OCI-LY3 (cell line): ENCODE results near the gene RAPGEF2.
"Not testable (repeated sequence)": the region's sequence is repeated elsewhere in the genome, so short reads cannot be mapped to it uniquely, and the experiment has no call there.

ENCODE experiments used
- EZH2phosphoT487 ChIP-seq: fragments of 200-600 bp; shearing (Covaris generic); IDR thresholded peaks from 2 replicates; pipeline ENCODE4 v1.6.1; 2018; ENCODE audit warnings: antibody characterized with exemption, mixed run types, low read depth
- TF ChIP-seq, protein P1 (sequence below): fragments of 200-600, 300-600 bp; sonication (generic); IDR thresholded peaks from 2 replicates; pipeline ENCODE4 v1.5.1; 2014; ENCODE audit warnings: antibody characterized with exemption, low read length, low read depth

DNA sequence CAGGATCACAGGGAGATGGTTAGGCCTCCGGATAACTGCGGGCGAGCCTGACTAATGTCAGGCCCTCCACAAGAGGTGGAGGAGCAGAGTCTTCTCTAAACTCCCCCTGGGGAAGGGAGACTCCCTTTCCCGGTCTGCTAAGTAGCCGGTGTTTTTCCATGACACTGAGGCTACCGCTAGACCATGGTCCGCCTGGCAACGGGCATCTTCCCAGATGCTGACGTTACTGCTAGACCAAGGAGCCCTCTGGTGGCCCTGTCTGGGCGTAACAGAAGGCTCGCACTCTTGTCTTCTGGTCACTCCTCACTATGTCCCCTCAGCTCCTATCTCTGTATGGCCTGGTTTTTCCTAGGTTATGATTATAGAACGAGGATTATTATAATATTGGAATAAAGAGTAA lies 213.0 kb downstream of the RAPGEF2 start:
- TF ChIP-seq EZH2phosphoT487: not testable (repeated sequence)
- TF ChIP-seq, protein P1, sequence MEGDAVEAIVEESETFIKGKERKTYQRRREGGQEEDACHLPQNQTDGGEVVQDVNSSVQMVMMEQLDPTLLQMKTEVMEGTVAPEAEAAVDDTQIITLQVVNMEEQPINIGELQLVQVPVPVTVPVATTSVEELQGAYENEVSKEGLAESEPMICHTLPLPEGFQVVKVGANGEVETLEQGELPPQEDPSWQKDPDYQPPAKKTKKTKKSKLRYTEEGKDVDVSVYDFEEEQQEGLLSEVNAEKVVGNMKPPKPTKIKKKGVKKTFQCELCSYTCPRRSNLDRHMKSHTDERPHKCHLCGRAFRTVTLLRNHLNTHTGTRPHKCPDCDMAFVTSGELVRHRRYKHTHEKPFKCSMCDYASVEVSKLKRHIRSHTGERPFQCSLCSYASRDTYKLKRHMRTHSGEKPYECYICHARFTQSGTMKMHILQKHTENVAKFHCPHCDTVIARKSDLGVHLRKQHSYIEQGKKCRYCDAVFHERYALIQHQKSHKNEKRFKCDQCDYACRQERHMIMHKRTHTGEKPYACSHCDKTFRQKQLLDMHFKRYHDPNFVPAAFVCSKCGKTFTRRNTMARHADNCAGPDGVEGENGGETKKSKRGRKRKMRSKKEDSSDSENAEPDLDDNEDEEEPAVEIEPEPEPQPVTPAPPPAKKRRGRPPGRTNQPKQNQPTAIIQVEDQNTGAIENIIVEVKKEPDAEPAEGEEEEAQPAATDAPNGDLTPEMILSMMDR: peak; percentile 24
